ENCODE results near the gene IGHMBP2.
"Not testable (repeated sequence)": the region's sequence is repeated elsewhere in the genome, so short reads cannot be mapped to it uniquely, and the experiment has no call there.

Gene IGHMBP2

GRCh38 chr11:68903288-68904247 lies at the start of gene IGHMBP2, which contains the start of gene MRPL21:
Gene IGHMBP2 (plus strand): TSS chr11:68903891. CDS start chr11:68903953, 62 bp downstream.
Gene MRPL21 (minus strand): TSS chr11:68903832. CDS start chr11:68903810, 22 bp downstream.
- DNase-seq, result peak; percentile 60 to 63

DNA sequence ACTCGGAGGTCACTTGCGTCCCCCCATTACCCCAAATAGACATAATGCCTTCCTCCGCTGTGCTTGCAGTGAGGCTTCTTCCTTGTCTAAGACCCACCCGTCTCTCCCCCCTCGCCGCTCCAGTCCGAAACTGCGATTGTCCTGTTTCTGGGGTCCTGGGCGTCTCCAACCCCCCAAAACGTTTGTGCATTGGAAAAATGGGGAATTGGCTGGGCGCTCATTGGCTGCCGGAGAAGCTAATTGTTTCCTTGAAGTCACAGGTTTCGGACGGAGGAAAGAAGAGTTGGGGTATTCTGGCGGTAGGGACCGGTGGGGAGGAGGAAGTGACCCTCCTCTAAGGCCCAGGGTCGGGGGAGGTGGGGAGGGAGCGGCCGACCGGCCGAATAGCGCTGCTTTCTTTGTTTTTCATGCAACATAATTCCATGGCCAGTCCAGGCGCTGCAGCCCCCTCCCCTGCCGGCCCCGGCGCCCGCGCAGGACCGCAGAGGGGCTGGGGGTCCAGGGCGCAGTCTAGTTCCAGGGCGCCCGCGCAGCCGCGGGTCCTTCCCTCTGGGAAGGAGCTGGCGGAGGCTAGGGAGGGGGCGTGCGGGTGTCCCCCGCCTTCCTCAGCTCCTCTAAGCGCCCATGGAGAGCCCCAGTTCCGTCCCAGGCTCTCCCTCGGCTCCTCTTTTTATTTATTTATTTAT lies 49.3 kb upstream of the IGHMBP2 start:
- DNase-seq, result no peak

DNA sequence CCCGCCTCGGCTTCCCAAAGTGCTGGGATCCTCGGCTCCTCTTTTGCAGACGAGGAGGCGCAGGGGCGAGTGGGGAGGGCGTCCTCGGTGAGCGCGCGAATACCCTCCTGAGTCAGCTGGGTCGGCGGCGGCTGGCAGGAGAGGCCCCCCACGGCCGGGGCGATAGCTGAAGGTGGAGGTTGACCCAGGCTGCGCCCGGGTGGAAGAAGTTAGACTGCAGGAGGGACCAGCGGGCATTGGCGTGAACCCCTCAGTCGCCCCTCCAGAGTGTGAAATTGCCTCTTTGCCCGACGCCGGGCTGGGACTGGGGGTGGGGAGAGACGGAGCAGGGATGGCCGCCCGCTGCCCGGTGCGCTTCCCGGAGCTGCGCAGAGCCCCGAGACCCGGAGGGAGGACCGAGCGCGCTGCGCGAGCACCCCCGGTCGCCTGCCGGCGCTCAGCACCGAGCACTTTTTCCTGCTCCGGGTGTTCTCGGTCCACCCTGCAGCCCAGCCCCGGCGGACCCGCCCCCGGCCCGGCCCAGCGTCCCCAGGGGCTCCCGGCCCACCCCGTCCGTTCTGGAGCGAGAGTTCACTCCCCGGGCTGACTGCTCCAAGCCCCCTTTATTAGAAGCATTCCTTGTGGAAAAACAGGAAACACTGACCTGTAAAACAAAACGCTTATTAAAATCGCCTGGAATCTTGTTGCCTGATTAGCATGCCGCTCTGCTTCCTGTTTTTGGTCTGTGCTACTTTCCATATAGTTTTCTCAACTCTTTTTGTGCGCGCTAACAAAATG lies 48.3 kb upstream of the IGHMBP2 start:
- peak; percentile 38 to 49 for DNase-seq

DNA sequence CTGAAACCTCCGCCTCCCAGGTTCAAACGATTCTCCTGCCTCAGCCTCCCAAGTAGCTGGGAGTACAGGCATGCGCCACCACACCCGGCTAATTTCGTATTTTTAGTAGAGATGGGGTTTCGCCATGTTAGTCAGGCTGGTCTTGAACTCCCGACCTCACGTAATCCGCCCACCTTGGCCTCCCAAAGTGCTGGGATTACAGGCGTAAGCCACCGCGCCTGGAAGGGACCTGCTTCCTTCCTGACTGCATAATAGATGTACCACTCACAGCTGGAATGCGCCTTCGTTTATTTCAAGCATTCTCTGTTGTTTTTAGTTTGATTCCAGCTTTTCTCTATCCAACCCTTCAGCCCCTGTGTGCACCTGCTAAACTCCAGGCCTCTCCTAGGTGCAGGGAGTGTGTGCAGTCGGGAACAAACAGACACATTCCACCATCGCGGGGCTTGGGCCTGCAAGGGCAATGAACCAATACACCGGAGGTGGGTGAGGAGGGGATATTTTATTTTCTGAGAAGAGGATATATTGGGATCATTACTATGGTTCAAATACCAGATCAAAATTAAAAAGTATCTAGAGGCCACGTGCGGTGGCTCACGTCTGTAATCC lies 47.2 kb upstream of the IGHMBP2 start:
- not testable (repeated sequence) for DNase-seq

DNA sequence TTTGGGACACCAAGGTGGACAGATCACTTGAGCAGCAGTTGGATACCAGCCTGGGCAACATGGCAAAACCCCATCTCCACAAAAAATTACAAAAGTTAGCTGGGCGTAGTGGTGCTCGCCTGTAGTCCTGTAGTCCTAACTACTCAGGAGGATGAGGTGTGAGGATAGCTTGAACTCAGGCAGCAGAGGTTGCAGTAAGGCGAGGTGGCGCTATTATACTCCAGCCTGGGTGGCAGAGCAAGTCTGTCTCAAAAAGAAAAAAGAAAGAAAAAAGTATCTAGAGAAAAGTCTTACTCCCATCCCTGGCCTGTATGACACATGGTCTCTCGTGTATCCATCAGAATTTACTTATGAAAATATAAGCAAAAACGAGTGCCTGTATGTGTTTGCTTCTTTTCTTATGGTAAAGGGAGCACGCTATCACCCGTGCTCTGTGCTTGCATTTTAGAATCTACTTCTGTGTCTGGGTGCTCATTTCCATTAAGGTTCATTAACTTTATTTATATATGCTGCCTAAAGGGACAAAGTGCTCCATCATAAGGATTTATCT lies 46.6 kb upstream of the IGHMBP2 start:
- no peak for DNase-seq

- DNase-seq, result no peak
Observed at GRCh38 chr11:68859123-68859522, 44.6 kb upstream of the IGHMBP2 start.

DNA sequence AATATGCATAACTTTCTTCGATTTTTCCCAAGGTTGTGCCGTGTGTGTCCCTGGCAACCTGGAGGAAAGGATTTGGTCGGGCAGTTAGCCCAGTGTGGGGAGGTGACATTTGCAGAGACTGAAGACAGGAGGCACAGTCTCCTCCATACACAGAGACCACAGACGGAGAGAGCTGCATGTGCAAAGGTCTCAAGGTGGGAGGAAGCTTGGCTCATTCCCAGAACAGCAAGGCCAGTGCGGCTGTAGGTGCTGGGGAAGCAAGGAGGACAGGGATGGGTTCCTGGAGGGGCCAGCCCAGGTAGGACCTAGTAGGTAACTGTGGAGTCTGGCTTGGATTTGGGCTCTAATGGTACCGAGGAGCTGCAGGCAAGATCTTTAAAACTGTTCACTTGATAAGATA lies 41.3 kb upstream of the IGHMBP2 start:
- DNase-seq, result no peak

GRCh38 chr11:68863553-68864265 lies 40.0 kb upstream of the IGHMBP2 start:
- DNase-seq, result no peak

- no peak for DNase-seq
Observed at GRCh38 chr11:68865241-68865640, 38.5 kb upstream of the IGHMBP2 start.

GRCh38 chr11:68867066-68867465 lies 36.6 kb upstream of the IGHMBP2 start:
- DNase-seq, result no peak

GRCh38 chr11:68868221-68868835 lies 35.4 kb upstream of the IGHMBP2 start:
- no peak for DNase-seq

- DNase-seq, result peak; percentile 27 to 50
Observed at GRCh38 chr11:68870470-68870869, 33.2 kb upstream of the IGHMBP2 start.

- no peak for DNase-seq
Observed at GRCh38 chr11:68872216-68873003, 31.3 kb upstream of the IGHMBP2 start.

- DNase-seq, result no peak
Observed at GRCh38 chr11:68878022-68878421, 25.7 kb upstream of the IGHMBP2 start.

GRCh38 chr11:68880851-68881250 lies 22.8 kb upstream of the IGHMBP2 start:
- DNase-seq, result no peak

GRCh38 chr11:68881320-68881719 lies 22.4 kb upstream of the IGHMBP2 start:
- no peak for DNase-seq

- DNase-seq, result no peak
Observed at GRCh38 chr11:68882391-68882790, 21.3 kb upstream of the IGHMBP2 start.

- not testable (repeated sequence) for DNase-seq
Observed at GRCh38 chr11:68884827-68885226, 18.9 kb upstream of the IGHMBP2 start.

DNA sequence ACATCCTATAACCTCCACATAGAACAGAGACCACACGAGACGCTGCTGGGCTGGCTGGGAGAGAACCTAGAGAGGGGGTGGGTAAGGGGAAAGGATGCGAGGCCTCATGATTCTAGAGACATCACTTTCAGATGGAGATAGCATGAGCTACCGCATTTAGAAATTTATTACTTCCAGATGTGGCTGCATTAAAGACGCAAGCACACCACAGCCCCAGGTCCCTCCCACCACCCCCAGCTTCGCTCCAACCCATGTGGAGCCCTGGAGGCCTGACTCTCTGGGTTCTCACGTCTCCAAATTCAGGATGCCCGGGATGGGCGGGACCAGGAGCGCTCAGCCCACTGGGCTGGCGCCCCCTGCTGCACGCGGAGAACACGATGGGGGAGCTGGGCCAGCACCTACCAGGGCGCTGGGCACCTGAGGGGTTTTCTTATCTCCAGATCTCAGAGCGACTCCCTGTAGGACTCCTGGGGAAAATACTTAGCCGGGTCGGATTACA lies 13.7 kb upstream of the IGHMBP2 start:
- no peak for DNase-seq
